ENCODE results near the gene SBDS.
"Not testable (repeated sequence)": the region's sequence is repeated elsewhere in the genome, so short reads cannot be mapped to it uniquely, and the experiment has no call there.

Gene SBDS

DNA sequence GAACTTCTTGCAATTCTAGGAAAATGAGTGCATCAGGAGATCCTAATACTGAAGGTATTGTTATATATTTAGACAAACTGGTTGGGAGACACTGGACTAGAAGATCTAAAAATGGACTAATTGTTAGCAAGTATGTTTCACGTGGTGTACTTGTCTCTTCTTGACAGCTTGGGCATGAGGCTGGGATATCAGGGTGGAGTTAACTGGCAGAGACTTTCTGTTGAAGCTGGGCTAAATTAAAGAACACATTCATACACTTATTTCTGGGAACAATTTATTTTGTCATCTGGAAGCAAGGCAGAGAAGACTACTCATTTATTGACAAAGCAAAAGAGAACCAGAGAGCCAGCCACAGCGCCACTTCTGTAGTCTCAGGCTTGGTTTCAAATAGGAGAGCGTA, 27.1 kb upstream of the SBDS start:
- TF ChIP-seq, protein P1, sequence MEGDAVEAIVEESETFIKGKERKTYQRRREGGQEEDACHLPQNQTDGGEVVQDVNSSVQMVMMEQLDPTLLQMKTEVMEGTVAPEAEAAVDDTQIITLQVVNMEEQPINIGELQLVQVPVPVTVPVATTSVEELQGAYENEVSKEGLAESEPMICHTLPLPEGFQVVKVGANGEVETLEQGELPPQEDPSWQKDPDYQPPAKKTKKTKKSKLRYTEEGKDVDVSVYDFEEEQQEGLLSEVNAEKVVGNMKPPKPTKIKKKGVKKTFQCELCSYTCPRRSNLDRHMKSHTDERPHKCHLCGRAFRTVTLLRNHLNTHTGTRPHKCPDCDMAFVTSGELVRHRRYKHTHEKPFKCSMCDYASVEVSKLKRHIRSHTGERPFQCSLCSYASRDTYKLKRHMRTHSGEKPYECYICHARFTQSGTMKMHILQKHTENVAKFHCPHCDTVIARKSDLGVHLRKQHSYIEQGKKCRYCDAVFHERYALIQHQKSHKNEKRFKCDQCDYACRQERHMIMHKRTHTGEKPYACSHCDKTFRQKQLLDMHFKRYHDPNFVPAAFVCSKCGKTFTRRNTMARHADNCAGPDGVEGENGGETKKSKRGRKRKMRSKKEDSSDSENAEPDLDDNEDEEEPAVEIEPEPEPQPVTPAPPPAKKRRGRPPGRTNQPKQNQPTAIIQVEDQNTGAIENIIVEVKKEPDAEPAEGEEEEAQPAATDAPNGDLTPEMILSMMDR (IDR thresholded peaks at IDR 0.05) = no peak
- Histone ChIP-seq H2AFZ (no peak overlapping the region), H3K36me3 (ENCODE audit: control insufficient read depth, insufficient read depth, low read length) (no peaks in the 10 kb centered on the region), H3K4me1 (no peaks in the 10 kb centered on the region), H3K4me3 (ENCODE audit: low read depth, low read length) (no peak overlapping the region), H3K4me2 (ENCODE audit: low read length) (no peak overlapping the region), H3K79me2 (peaks cover 7% of the 10 kb centered on the region), H3K9me3 (ENCODE audit: control insufficient read depth, low read length) (no peaks in the 10 kb centered on the region), H3K27ac (no peak overlapping the region), H3K27me3 (ENCODE audit: control insufficient read depth, insufficient read depth, low read length) (no peaks in the 10 kb centered on the region), H3K9ac (no peak overlapping the region)

GRCh38 chr7:67021260-67021659, 25.9 kb upstream of the SBDS start:
- Histone ChIP-seq H3K9me3 (ENCODE audit: control insufficient read depth, low read length) (no peaks in the 10 kb centered on the region), H3K4me1 (no peaks in the 10 kb centered on the region), H3K27me3 (ENCODE audit: control insufficient read depth, insufficient read depth, low read length) (no peaks in the 10 kb centered on the region), H3K4me2 (ENCODE audit: low read length) (no peak overlapping the region), H2AFZ (no peak overlapping the region), H3K36me3 (ENCODE audit: control insufficient read depth, insufficient read depth, low read length) (no peaks in the 10 kb centered on the region), H3K27ac (no peak overlapping the region), H3K4me3 (ENCODE audit: low read depth, low read length) (no peak overlapping the region), H3K79me2 (peaks cover 7% of the 10 kb centered on the region), H3K9ac (no peak overlapping the region)
- TF ChIP-seq, protein P1 (IDR thresholded peaks at IDR 0.05) = no peak

DNA sequence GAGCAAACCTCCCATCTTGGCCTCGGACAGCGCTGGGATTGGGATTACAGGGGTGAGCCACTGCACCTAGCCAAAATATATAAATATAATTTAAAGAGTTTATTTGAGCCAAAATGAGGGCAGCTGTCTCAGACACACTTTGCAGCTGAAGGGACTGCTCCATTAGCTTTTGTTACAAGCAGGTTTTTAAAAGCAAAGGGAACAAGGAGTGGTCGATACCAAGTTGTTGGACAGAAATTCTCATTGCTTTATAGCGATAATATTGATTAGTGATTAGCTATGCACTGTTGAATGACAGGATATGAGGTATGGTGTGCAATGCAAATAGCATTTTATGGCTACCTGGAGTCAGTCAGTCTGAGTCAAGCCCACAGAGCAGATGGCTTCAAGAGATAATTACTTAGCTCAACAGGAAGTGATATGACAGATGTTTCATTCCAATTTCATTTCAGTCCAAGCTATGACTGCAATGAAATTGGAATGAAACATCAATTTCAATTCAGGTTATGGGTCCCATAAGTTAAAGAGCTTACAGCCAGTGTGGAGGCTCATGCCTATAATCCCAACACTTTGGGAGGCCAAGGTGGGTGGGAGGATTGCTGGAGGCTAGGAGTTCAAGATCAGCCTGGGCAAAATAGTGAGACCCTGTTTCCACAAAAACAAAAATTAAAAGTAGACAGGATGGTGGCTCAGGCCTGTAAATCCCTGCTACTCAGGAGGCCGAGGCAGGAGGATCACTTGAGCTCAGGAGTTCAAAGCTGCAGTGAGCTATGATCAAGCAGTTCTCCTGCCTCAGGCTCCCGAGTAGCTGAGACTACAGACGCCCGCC, 24.4 kb upstream of the SBDS start:
- Histone ChIP-seq H2AFZ (no peak overlapping the region), H3K9ac (no peak overlapping the region), H3K9me3 (ENCODE audit: control insufficient read depth, low read length) (no peaks in the 10 kb centered on the region), H3K4me3 (ENCODE audit: low read depth, low read length) (no peak overlapping the region), H3K79me2 (peaks cover 7% of the 10 kb centered on the region), H3K27me3 (ENCODE audit: control insufficient read depth, insufficient read depth, low read length) (no peaks in the 10 kb centered on the region), H3K27ac (no peak overlapping the region), H3K4me2 (ENCODE audit: low read length) (no peak overlapping the region), H3K4me1 (no peaks in the 10 kb centered on the region), H3K36me3 (ENCODE audit: control insufficient read depth, insufficient read depth, low read length) (no peaks in the 10 kb centered on the region)
- TF ChIP-seq, protein P1 (IDR thresholded peaks at IDR 0.05) = no peak

DNA sequence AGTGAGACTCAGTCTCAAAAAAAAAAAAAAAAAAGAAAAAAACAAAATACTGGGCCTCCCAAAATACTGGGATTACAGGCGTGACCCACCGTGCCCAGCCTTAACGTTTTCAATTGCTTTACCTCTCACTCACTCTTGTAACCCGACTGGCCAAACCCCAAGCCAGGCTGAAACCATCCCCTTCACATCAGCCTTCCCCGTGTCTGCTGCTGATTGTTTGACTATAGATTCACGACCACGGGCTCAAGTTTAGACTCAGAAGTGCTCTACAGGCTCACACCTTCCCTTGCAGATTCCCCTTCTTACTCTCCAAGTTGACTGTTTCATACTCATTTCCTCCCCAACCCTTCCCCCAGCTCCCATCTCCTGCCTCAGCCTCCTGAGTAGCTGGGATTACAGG, 23.6 kb upstream of the SBDS start:
- no peak overlapping the region for H3K27ac ChIP-seq
- no peak overlapping the region for H3K4me2 ChIP-seq (ENCODE audit: low read length)
- no peaks in the 10 kb centered on the region for H3K36me3 ChIP-seq (ENCODE audit: control insufficient read depth, insufficient read depth, low read length)
- H3K9ac ChIP-seq = no peak overlapping the region
- no peak overlapping the region for H2AFZ ChIP-seq
- no peaks in the 10 kb centered on the region for H3K4me1 ChIP-seq
- no peak overlapping the region for H3K4me3 ChIP-seq (ENCODE audit: low read depth, low read length)
- TF ChIP-seq, protein P1 (IDR thresholded peaks at IDR 0.05) = no peak
- no peaks in the 10 kb centered on the region for H3K27me3 ChIP-seq (ENCODE audit: control insufficient read depth, insufficient read depth, low read length)
- peaks cover 5% of the 10 kb centered on the region for H3K79me2 ChIP-seq
- H3K9me3 ChIP-seq (ENCODE audit: control insufficient read depth, low read length) = no peaks in the 10 kb centered on the region

GRCh38 chr7:67017971-67018370, 22.6 kb upstream of the SBDS start:
- not testable (repeated sequence) for H3K4me3 ChIP-seq (ENCODE audit: low read depth, low read length); H3K9me3 ChIP-seq (ENCODE audit: control insufficient read depth, low read length); H3K36me3 ChIP-seq (ENCODE audit: control insufficient read depth, insufficient read depth, low read length)

GRCh38 chr7:67014076-67014622, 18.8 kb upstream of the SBDS start:
- H3K4me1 ChIP-seq; H3K9ac ChIP-seq; H3K9me3 ChIP-seq (ENCODE audit: control insufficient read depth, low read length); H3K27me3 ChIP-seq (ENCODE audit: control insufficient read depth, insufficient read depth, low read length); H3K27ac ChIP-seq; H3K4me2 ChIP-seq (ENCODE audit: low read length); H3K4me3 ChIP-seq (ENCODE audit: low read depth, low read length); H2AFZ ChIP-seq; H3K36me3 ChIP-seq (ENCODE audit: control insufficient read depth, insufficient read depth, low read length); H3K79me2 ChIP-seq: not testable (repeated sequence)

More at GRCh38 chr7:67017971-67018370, 22.6 kb upstream of the SBDS start:
- not testable (repeated sequence) for H3K9ac ChIP-seq; H2AFZ ChIP-seq; H3K4me1 ChIP-seq; H3K4me2 ChIP-seq (ENCODE audit: low read length); H3K79me2 ChIP-seq; H3K27ac ChIP-seq; H3K27me3 ChIP-seq (ENCODE audit: control insufficient read depth, insufficient read depth, low read length)

DNA sequence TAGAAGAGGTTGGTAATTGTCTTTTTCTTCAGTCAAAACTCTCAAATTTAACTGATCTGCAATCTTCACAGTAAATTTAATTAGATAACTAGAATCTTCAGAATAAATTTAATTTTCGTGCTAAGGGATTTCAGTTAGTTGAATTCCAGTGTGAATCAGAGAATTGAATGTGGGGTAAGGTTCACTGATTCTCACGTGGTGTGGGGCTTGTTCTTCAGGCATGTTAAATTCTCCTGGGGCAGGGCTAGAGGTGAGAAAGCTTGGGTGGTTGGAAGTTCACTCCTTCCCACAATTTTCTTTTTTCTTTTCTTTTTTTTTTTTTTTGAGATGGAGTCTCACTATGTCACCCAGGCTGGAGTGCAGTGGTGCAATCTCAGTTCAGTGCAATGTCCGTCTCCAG, 14.3 kb upstream of the SBDS start:
- not testable (repeated sequence) for H3K9ac ChIP-seq; H3K4me2 ChIP-seq (ENCODE audit: low read length); H3K27me3 ChIP-seq (ENCODE audit: control insufficient read depth, insufficient read depth, low read length); H3K36me3 ChIP-seq (ENCODE audit: control insufficient read depth, insufficient read depth, low read length); H3K4me1 ChIP-seq; H3K9me3 ChIP-seq (ENCODE audit: control insufficient read depth, low read length); H3K4me3 ChIP-seq (ENCODE audit: low read depth, low read length); H3K27ac ChIP-seq; H3K79me2 ChIP-seq; H2AFZ ChIP-seq
